Measurements from ENCODE around the gene CHFR. TPM values are rescaled to one million over a fixed set of nuclear protein-coding genes. Genes with fewer than 3 reads are reported as not detected.

Gene CHFR
- total and polyA plus RNA-seq, 12 donors: 14.9 to 54.4 (median 26.6) TPM

DNA sequence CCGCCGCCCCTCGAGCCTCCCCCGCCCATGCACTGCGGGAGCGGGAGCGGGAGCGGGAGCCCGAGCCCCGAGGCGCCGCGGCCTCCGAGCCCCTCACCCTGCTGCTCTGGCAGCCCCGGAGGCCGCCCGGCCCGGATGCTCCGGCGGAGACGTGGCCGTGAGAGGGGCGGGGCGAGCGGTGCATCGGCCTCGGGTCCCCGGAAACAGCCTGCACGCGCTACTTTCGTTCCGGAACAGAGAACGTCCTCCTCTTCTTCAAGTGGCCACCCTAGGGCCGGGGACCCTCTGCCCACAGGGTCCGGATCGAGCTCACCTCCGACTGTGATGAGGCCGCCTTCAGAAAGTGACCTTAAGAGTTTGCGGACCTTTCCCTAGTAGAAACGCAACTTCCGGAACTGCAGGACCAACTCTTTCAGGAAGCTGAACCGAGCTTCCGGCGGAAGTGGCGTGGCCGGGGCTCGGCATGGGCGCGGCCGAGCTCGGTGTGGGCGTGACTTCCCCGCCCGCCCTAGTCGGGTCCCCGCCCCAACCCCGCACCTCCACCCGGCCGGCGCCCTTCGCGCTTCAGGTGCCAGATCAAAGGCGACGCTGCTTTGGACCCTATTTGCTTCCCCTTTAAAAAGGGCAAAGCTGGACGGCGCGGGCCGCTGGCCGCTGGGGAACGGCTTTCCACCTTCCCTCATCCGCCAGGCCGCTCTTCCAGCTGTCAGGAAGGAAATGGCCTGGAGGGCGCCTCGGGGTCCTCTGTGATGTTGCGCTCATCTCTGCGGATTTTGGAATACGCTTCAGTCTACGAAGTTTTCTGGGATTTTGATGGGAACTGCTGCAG, 58.5 kb downstream of the CHFR start, which contains the start of gene GOLGA3:
GOLGA3 (minus strand) TSS at position 164 of the 829 bp plus-strand sequence. CDS start 6,741 bp downstream, outside the sequence.
- peak within 1 kb of the TSS; percentile 84 to 99 (median 95) for H3K27ac ChIP-seq
- H3K4me3 ChIP-seq: peak within 1 kb of the TSS; percentile 22 to 93 (median 70)
- no peaks in the 10 kb centered on the region for H3K9me3 ChIP-seq (replicated peaks in 1 of 3)
- 1 to 15% (median 3%) methylated on average over 13 to 78 of the region's 78 CpGs for WGBS, 4 donors
- intact Hi-C loops (cut with DNase I): no loop called here
- peak; percentile 90 to 96 (median 93) for DNase-seq
- no peaks in the 10 kb centered on the region for H3K27me3 ChIP-seq
- TF ChIP-seq, protein P1, sequence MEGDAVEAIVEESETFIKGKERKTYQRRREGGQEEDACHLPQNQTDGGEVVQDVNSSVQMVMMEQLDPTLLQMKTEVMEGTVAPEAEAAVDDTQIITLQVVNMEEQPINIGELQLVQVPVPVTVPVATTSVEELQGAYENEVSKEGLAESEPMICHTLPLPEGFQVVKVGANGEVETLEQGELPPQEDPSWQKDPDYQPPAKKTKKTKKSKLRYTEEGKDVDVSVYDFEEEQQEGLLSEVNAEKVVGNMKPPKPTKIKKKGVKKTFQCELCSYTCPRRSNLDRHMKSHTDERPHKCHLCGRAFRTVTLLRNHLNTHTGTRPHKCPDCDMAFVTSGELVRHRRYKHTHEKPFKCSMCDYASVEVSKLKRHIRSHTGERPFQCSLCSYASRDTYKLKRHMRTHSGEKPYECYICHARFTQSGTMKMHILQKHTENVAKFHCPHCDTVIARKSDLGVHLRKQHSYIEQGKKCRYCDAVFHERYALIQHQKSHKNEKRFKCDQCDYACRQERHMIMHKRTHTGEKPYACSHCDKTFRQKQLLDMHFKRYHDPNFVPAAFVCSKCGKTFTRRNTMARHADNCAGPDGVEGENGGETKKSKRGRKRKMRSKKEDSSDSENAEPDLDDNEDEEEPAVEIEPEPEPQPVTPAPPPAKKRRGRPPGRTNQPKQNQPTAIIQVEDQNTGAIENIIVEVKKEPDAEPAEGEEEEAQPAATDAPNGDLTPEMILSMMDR (IDR thresholded peaks at IDR 0.05): peak in 2 of 6 experiments; percentile 6 to 15
- peak; percentile 44 to 54 for TF ChIP-seq POLR2A (IDR thresholded peaks at IDR 0.05)
- peaks cover 0 to 23% of the 10 kb centered on the region in 2 donors for H3K36me3 ChIP-seq (replicated peaks in 1 of 2)
- peaks cover 8 to 24% of the 10 kb centered on the region in 2 donors for H3K4me1 ChIP-seq (replicated peaks in 1 of 2)

DNA sequence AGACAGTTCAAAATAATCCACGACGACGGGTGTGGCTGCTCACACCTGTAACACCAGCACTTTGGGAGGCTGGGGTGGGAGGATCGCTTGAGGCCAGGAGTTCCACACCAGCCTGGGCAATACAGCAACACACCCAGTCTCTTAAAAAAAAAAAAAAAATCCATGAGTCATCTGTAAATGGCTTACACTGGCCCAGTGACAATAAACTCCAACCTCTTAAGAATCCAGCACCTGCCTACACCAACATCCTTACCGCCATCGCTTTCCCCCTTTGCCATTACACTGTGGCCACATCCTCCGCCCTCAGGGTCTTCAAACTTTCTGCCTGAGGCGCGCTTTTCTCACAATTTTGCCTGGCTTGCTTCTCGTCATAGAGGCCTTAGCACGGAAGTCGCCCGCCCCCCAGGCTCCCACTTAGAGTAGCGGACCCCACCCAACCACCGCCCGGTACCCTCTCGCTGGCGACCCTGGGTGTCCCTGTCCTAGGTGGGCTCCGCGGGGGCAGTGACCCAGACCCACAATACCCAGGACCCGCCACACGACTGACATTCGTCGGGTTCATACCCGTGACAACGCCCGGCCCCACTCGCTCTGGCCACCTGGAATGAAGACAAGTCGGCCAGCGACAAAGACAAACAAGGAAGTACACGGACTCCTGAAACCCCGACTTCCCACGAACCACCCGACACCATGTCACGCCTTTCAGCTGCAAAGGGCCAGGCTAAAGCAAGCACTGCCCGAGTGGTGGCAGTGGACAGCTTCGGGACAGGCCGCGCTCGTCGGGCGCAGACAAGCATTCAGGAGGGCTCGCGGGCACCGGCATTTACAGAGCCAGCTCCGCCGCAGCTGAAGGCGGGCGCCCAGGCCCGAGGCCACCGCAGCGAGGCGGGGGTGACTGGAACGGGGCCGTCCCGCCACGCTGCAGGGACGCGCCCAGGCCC, 59.4 kb downstream of the CHFR start:
- Histone ChIP-seq H3K27ac (peak overlapping the region; percentile 84 to 99 (median 95)), H3K4me1 (replicated peaks in 1 of 2) (peaks cover 8 to 24% of the 10 kb centered on the region in 2 donors), H3K4me3 (peak overlapping the region; percentile 19 to 93 (median 70)), H3K9me3 (replicated peaks in 1 of 3) (no peaks in the 10 kb centered on the region), H3K36me3 (replicated peaks in 1 of 2) (peaks cover 0 to 23% of the 10 kb centered on the region in 2 donors), H3K27me3 (no peaks in the 10 kb centered on the region)
- 7 to 20% (median 13%) methylated on average over 20 to 58 of the region's 59 CpGs for WGBS, 4 donors
- TF ChIP-seq, protein P1 (IDR thresholded peaks at IDR 0.05): no peak
- TF ChIP-seq POLR2A (IDR thresholded peaks at IDR 0.05): peak in 1 of 2 donors; percentile 7
- peak; percentile 31 to 68 (median 49) for DNase-seq
- intact Hi-C loops (cut with DNase I): no loop called here

DNA sequence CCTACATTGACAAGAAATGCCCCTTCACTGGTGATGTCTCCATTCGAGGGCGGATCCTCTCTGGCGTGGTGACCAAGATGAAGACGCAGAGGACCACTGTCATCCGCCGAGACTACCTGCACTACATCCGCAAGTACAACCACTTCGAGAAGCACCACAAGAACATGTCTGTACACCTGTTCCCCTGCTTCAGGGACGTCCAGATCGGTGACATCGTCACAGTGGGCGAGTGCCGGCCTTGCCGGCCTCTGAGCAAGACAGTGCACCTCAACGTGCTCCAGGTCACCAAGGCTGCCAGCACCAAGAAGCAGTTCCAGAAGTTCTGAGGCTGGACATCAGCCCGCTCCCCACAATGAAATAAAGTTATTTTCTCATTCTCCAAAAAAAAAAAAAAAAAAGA, 61.5 kb downstream of the CHFR start:
- peaks cover 8 to 24% of the 10 kb centered on the region in 2 donors for H3K4me1 ChIP-seq (replicated peaks in 1 of 2)
- peaks cover 0 to 33% of the 10 kb centered on the region in 2 donors for H3K36me3 ChIP-seq (replicated peaks in 1 of 2)
- H3K4me3 ChIP-seq: no peak overlapping the region
- DNase-seq: no peak
- H3K27me3 ChIP-seq: no peaks in the 10 kb centered on the region
- WGBS, 4 donors: 89 to 94% (median 91%) methylated on average over 11 to 16 of the region's 16 CpGs
- H3K9me3 ChIP-seq (replicated peaks in 1 of 3): no peaks in the 10 kb centered on the region
- H3K27ac ChIP-seq: no peak overlapping the region
- intact Hi-C loops (cut with DNase I): no loop called here
- TF ChIP-seq, protein P1 (IDR thresholded peaks at IDR 0.05): no peak
- no peak for TF ChIP-seq POLR2A (IDR thresholded peaks at IDR 0.05)

DNA sequence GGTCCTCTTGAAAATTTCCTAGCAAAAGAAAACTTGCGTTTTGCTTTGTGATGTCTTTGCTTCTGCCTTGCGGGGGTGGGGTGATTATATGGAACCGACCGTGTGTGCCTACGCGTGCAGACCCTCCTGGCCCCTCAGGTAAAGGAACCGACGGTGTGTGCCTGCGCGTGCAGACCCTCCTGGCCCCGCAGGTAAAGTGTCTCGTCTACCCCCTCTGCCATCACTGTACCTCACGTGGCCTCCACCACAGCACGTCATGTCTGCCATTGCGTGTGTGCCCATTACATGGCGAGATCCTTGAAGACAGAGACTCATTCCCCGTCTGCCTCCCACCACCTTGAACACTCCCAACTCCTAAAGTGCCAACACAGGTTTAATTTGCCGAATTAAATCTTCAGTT, 62.3 kb downstream of the CHFR start:
- no peaks in the 10 kb centered on the region for H3K9me3 ChIP-seq (replicated peaks in 1 of 3)
- H3K36me3 ChIP-seq (replicated peaks in 1 of 2): peaks cover 0 to 41% of the 10 kb centered on the region in 2 donors
- TF ChIP-seq, protein P1 (IDR thresholded peaks at IDR 0.05): no peak
- no peak for TF ChIP-seq POLR2A (IDR thresholded peaks at IDR 0.05)
- intact Hi-C loops (cut with DNase I): no loop called here
- WGBS, 4 donors: 91 to 96% (median 94%) methylated on average over 18 of the region's 18 CpGs
- H3K4me1 ChIP-seq (replicated peaks in 1 of 2): peaks cover 8 to 24% of the 10 kb centered on the region in 2 donors
- H3K27me3 ChIP-seq: no peaks in the 10 kb centered on the region
- no peak overlapping the region for H3K4me3 ChIP-seq
- H3K27ac ChIP-seq: no peak overlapping the region
- no peak for DNase-seq
